ENCODE measurements around the gene RPS8. TPM values are rescaled to one million over a fixed set of nuclear protein-coding genes. Genes with fewer than 3 reads are reported as not detected.
A peak's percentile ranks its signal among the peaks of the same experiment; 100 is the strongest.

The RPS8 gene
- total and polyA plus RNA-seq, 2 of the 8 experiments (the other 6 are each of a cell fraction or from before 2014, with no cell fraction given): 2,261 to 2,407 TPM

DNA sequence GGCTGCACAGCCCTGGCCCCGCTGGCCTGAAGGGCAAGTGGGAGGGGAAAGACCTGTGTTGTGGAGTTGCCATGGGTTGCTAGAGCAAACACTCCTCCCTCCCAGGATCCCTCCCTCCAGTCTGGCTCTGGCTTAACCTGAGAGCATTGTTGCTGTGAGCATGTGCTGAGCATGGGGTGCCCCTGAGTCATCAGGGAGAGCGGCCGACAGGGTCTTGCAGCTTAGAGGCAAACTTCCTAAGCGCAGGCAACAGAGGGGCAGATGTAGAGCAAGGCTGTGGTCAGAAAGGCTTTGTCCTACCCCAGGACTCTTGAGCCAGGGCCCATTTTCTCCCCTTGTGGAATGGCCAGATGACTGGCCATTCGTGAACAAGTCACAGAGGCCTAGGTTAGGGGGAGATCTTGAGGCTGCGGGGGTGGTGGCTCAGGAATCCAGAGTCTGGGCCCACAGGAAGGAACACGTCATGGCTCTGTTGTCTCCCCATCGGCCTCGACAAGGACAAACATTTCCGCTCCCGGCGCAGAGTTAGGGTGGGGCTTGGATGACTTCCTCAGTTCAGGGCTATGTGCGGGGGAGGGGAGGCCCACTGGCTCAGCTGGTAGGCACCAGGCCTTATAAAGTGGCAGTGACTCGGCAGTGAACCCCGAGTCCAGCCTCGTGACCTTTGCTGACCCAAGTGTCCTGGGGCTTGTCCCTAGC lies 32.2 kb downstream of the RPS8 start:
- Histone ChIP-seq H2BK20ac (ENCODE audit: low read length) (peak overlapping the region; percentile 99), H2BK12ac (ENCODE audit: low read depth, low read length) (peak overlapping the region; percentile 100), H4K8ac (ENCODE audit: extremely low read depth, insufficient read depth, low read length) (peak overlapping the region; percentile 84; the same call in 1 of the 2 replicates), H4K20me1 (replicated peaks in 1 of 2; ENCODE audit: control insufficient read depth in 1 of 2, insufficient read depth in 2 of 2, low read length in 2 of 2) (no peaks in the 10 kb centered on the region), H3K9ac (replicated peaks in 1 of 4; ENCODE audit: extremely low read depth in 1 of 4, low read depth in 3 of 4, low read length in 3 of 4) (peak overlapping the region in 3 of 4 experiments; percentile 42 to 80 (median 74); a peak in 4 of 7 replicates), H3K79me2 (ENCODE audit: control insufficient read depth in 1 of 2, insufficient read depth in 2 of 2, low read length in 2 of 2) (no peaks in the 10 kb centered on the region), H2BK15ac (ENCODE audit: low read length) (peak overlapping the region; percentile 100; the same call in 1 of the 2 replicates), H2BK120ac (replicated peaks; ENCODE audit: low read depth, low read length) (peak overlapping the region; percentile 71), H3K36me3 (ENCODE audit: control insufficient read depth in 2 of 4, insufficient read depth in 4 of 4, low read length in 3 of 4) (peaks cover 0 to 16% (median 6%) of the 10 kb centered on the region in 4 experiments; a peak in 5 of 8 replicates), H3K23ac (ENCODE audit: insufficient read length) (no peak overlapping the region), H3K4me1 (replicated peaks in 1 of 4; ENCODE audit: control insufficient read depth in 3 of 4, insufficient read depth in 4 of 4, low read length in 3 of 4) (peaks cover 10 to 37% (median 28%) of the 10 kb centered on the region in 4 experiments), H3K56ac (replicated peaks; ENCODE audit: insufficient read length, low read depth, low read length) (no peak overlapping the region), H3K27me3 (replicated peaks in 1 of 4; ENCODE audit: control insufficient read depth in 3 of 4, extremely low read depth in 1 of 4, insufficient read depth in 3 of 4, low read length in 3 of 4) (peaks cover 0 to 4% (median 1%) of the 10 kb centered on the region in 4 experiments; a peak in 4 of 7 replicates), H4K91ac (replicated peaks; ENCODE audit: insufficient read length, low read length) (peak overlapping the region; percentile 92), H3K4me3 (ENCODE audit: extremely low read depth in 1 of 4, insufficient read depth in 2 of 4, low read depth in 3 of 4, low read length in 4 of 4) (peak overlapping the region in 2 of 4 experiments; percentile 5 to 37; a peak in 3 of 8 replicates), H2AFZ (ENCODE audit: low read length) (no peak overlapping the region), H3K4me2 (ENCODE audit: insufficient read depth in 1 of 2, low read depth in 2 of 2, low read length in 2 of 2) (peak overlapping the region; percentile 56 to 58), H3K79me1 (ENCODE audit: low read depth, low read length) (no peaks in the 10 kb centered on the region), H3K4ac (replicated peaks; ENCODE audit: insufficient read length, low read depth, low read length) (peak overlapping the region; percentile 71), H3K14ac (ENCODE audit: insufficient read length) (no peak overlapping the region), H2BK5ac (ENCODE audit: low read depth, low read length) (peak overlapping the region; percentile 98), H2AK5ac (ENCODE audit: low read depth, low read length) (peak overlapping the region; percentile 97), H3K18ac (ENCODE audit: extremely low read depth, low read length) (peak overlapping the region; percentile 84), H3K23me2 (ENCODE audit: low read depth, low read length) (no peaks in the 10 kb centered on the region), H4K5ac (ENCODE audit: insufficient read length, low read depth, low read length) (peak overlapping the region; percentile 69), H3K27ac (ENCODE audit: low read depth, low read length) (peak overlapping the region; percentile 96), H3K9me3 (ENCODE audit: insufficient read depth in 2 of 2, low read depth in 1 of 2, low read length in 1 of 2) (no peaks in the 10 kb centered on the region)
- ChIA-PET POLR2A (ENCODE audit: partially characterized antibody) (interaction anchor here (0.6 to 19.2 kb wide), 18 partner anchors 8 to 527 kb away, joined by 3 to 547 read pairs (median 11); partner anchors contain the start of genes BEST4, PLK3 and RPS8), CTCF (ENCODE audit: partially characterized antibody) (interaction anchor here (0.5 to 5.4 kb wide), 12 partner anchors 11 to 84 kb away, joined by 3 to 37 read pairs (median 10); partner anchors contain the start of genes BEST4 and RNU5D-1)
- FAIRE-seq (peak; percentile 63), DNase-seq (ENCODE audit: low read depth in 1 of 2, low spot score in 2 of 2) (peak in 1 of 2 experiments; percentile 89)
- 56% methylated on average over 16 of the region's 16 CpGs; no CpG with 5 or more reads in 1 of the 2 experiments for WGBS, 2 experiments (ENCODE audit: extremely low coverage in 1 of 2, insufficient coverage in 1 of 2, insufficient read length in 1 of 2, insufficient replicate concordance in 2 of 2, low coverage in 1 of 2, low lambda C conversion rate in 2 of 2, missing lambda C conversion rate in 1 of 2)
- TF ChIP-seq BCL11A (IDR thresholded peaks at IDR 0.05; ENCODE audit: low read depth in 2 of 2, low read length in 2 of 2) (no peak), RNF2 (IDR thresholded peaks at IDR 0.05; ENCODE audit: borderline replicate concordance, low read depth, low read length, missing control alignments, poor library complexity, severe bottlenecking) (no peak), GTF2F1 (IDR thresholded peaks at IDR 0.05; ENCODE audit: borderline replicate concordance, low read depth, low read length) (no peak), SP4 (IDR thresholded peaks at IDR 0.05; ENCODE audit: low read length) (no peak; the same call in 1 of the 2 replicates), CREB1 (IDR thresholded peaks at IDR 0.05) (peak; percentile 3), SP1 (IDR thresholded peaks at IDR 0.05; ENCODE audit: low read depth, low read length) (peak; percentile 57; the same call in 1 of the 2 replicates), CHD1 (IDR thresholded peaks at IDR 0.05; ENCODE audit: low read depth, low read length) (no peak), ZNF274 (IDR thresholded peaks at IDR 0.05; ENCODE audit: borderline replicate concordance, extremely low read depth, low read length) (no peak), SIRT6 (IDR thresholded peaks at IDR 0.05; ENCODE audit: low read length) (no peak), NANOG (IDR thresholded peaks at IDR 0.05; ENCODE audit: insufficient read depth, low read depth, low read length, poor library complexity, severe bottlenecking) (no peak)
- TF ChIP-seq, protein P1, sequence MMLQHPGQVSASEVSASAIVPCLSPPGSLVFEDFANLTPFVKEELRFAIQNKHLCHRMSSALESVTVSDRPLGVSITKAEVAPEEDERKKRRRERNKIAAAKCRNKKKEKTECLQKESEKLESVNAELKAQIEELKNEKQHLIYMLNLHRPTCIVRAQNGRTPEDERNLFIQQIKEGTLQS (IDR thresholded peaks at IDR 0.05; ENCODE audit: insufficient read depth, low read depth, low read length): no peak
